GM23338 (cell line): ENCODE data around the gene SNAP91. TPM values are rescaled to one million over a fixed set of nuclear protein-coding genes. Genes with fewer than 3 reads are reported as not detected.
A peak's percentile ranks its signal among the peaks of the same experiment; 100 is the strongest.

Experiments used
- ATAC-seq: fragments of 200-7000 bp; cut with Tn5 transposase; 3 replicates; pipeline ENCODE4 v1.9.1; 2020
- DNase-seq: peaks from one replicate; pipeline ENCODE4 v3.0.0-alpha.2; 2015; ENCODE audit warnings: low spot score
- H2AFZ ChIP-seq: fragments of 200-600 bp; sonication (generic); 2 replicates; pipeline ENCODE4 v1.8.0; 2016; ENCODE audit warnings: antibody characterized with exemption, mild to moderate bottlenecking, moderate library complexity
- H3F3A ChIP-seq: fragments of 200-600 bp; sonication (generic); replicated peaks from 2 replicates; pipeline ENCODE4 v1.8.0; 2017; ENCODE audit warnings: antibody characterized with exemption, mixed run types, low read depth
- H3K27ac ChIP-seq: fragments of 200-600 bp; sonication (generic); 2 replicates; pipeline ENCODE4 v1.6.1; 2016; ENCODE audit warnings: low read depth
- H3K27me3 ChIP-seq: fragments of 200-600 bp; sonication (generic); 2 replicates; pipeline ENCODE4 v1.8.0; 2016; ENCODE audit warnings: mild to moderate bottlenecking, mixed run types, moderate library complexity; ENCODE audit not compliant: insufficient read depth
- H3K36me3 ChIP-seq: fragments of 200-600 bp; sonication (generic); 2 replicates; pipeline ENCODE4 v1.8.0; 2016; ENCODE audit warnings: mild to moderate bottlenecking; ENCODE audit not compliant: insufficient read depth
- H3K4me1 ChIP-seq: fragments of 200-600 bp; sonication (generic); 2 replicates; pipeline ENCODE4 v1.8.0; 2016; ENCODE audit warnings: mild to moderate bottlenecking, moderate library complexity; ENCODE audit not compliant: insufficient read depth
- H3K4me2 ChIP-seq: fragments of 200-600 bp; sonication (generic); 2 replicates; pipeline ENCODE4 v1.7.1; 2017; ENCODE audit warnings: mixed run types
- H3K4me3 ChIP-seq: fragments of 200-600 bp; sonication (generic); 2 replicates; pipeline ENCODE4 v1.6.1; 2016; ENCODE audit warnings: mixed run types
- H3K79me2 ChIP-seq: fragments of 200-600 bp; sonication (generic); replicated peaks from 2 replicates; pipeline ENCODE4 v1.8.0; 2017; ENCODE audit warnings: mild to moderate bottlenecking; ENCODE audit not compliant: insufficient read depth
- H3K9me2 ChIP-seq: fragments of 200-600 bp; sonication (generic); 2 replicates; pipeline ENCODE4 v1.8.0; 2017; ENCODE audit not compliant: insufficient read depth
- H4K20me1 ChIP-seq: fragments of 200-600 bp; sonication (generic); replicated peaks from 2 replicates; pipeline ENCODE4 v1.8.0; 2017; ENCODE audit warnings: mild to moderate bottlenecking; ENCODE audit not compliant: insufficient read depth
- H3K27ac Mint-ChIP-seq: 2 replicates; pipeline ENCODE4 v1.8.0; 2020; ENCODE audit warnings: inconsistent platforms, mild to moderate bottlenecking, moderate library complexity, mixed read lengths
- H3K27me3 Mint-ChIP-seq: 3 replicates; pipeline ENCODE4 v1.8.0; 2022; ENCODE audit warnings: low read depth, mild to moderate bottlenecking, moderate library complexity, mixed read lengths, inconsistent platforms; ENCODE audit not compliant: insufficient read depth, poor library complexity
- H3K36me3 Mint-ChIP-seq: 3 replicates; pipeline ENCODE4 v1.8.0; 2021; ENCODE audit warnings: low read depth, mild to moderate bottlenecking, inconsistent platforms, moderate library complexity, mixed read lengths
- H3K4me1 Mint-ChIP-seq: 3 replicates; pipeline ENCODE4 v1.8.0; 2020; ENCODE audit warnings: mild to moderate bottlenecking, inconsistent platforms, mixed read lengths
- H3K4me3 Mint-ChIP-seq: 3 replicates; pipeline ENCODE4 v1.8.0; 2021; ENCODE audit warnings: moderate library complexity, mild to moderate bottlenecking, inconsistent platforms, mixed read lengths
- H3K9me3 Mint-ChIP-seq: 3 replicates; pipeline ENCODE4 v1.8.0; 2020; ENCODE audit warnings: moderate library complexity, mild to moderate bottlenecking, inconsistent platforms, mixed read lengths
- ETS1 ChIP-seq: IDR thresholded peaks from 2 replicates; pipeline ENCODE4 v1.6.1; 2016; ENCODE audit warnings: antibody characterized with exemption
- EZH2 ChIP-seq: fragments of 200-600 bp; sonication (generic); IDR thresholded peaks from one replicate; pipeline ENCODE4 v1.8.0; 2017; ENCODE audit warnings: antibody characterized with exemption, mild to moderate bottlenecking, low read depth; ENCODE audit not compliant: unreplicated experiment
- STAT1 ChIP-seq: IDR thresholded peaks from one replicate; pipeline ENCODE4 v1.6.1; 2016; ENCODE audit warnings: antibody characterized with exemption; ENCODE audit not compliant: unreplicated experiment
- ZNF114 ChIP-seq: fragments of 250-450 bp; sonication (Bioruptor Pico); IDR thresholded peaks from 2 replicates; pipeline ENCODE4 v1.5.0; 2020; ENCODE audit warnings: mild to moderate bottlenecking, moderate library complexity
- ZNF462 ChIP-seq: fragments of 250-450 bp; sonication (Bioruptor Pico); IDR thresholded peaks from 2 replicates; pipeline ENCODE4 v1.5.0; 2020; ENCODE audit warnings: mild to moderate bottlenecking, moderate library complexity
- polyA plus RNA-seq: library from polyadenylated mRNA; unstranded; fragments of >200 nt; fragmentation: Nextera tagmentation; extraction: Ambion mirVana; gene quantifications from 2 replicates; pipeline ENCODE4 v1.2.1, GENCODE V29; 2016
- total RNA-seq: library from RNA; depleted of rRNA; stranded (reverse); fragments of >200 nt; shearing (Covaris generic); gene quantifications from 2 replicates; pipeline ENCODE4 v1.2.3, GENCODE V29; 2014
- TF ChIP-seq, protein P1 (sequence below), 2 experiments: fragments of 200-600 bp in 1 of 2; sonication (generic) in 1 of 2; conservative IDR thresholded peaks; 2 replicates each; pipeline versions ENCODE4 v1.5.1 to v1.6.1; 2016 to 2017; ENCODE audit warnings: antibody characterized with exemption in 2 of 2, low read depth in 2 of 2, mild to moderate bottlenecking in 2 of 2, moderate library complexity in 1 of 2
- TF ChIP-seq, protein P2 (sequence below): IDR thresholded peaks from one replicate; pipeline ENCODE4 v1.6.1; 2018; ENCODE audit warnings: antibody characterized with exemption; ENCODE audit not compliant: unreplicated experiment

SNAP91 gene
- total and polyA plus RNA-seq, 2 experiments from 2014 or later: 0.83 to 1.2 TPM

GRCh38 chr6:83741089-83741488 lies 32.2 kb upstream of the SNAP91 start:
- Histone ChIP-seq H3K4me3 (no peak overlapping the region), H3F3A (no peaks in the 10 kb centered on the region), H3K4me1 (no peaks in the 10 kb centered on the region), H3K4me2 (no peak overlapping the region), H3K79me2 (no peaks in the 10 kb centered on the region), H3K9me2 (no peaks in the 10 kb centered on the region), H2AFZ (no peak overlapping the region), H3K27ac (no peak overlapping the region), H3K36me3 (no peaks in the 10 kb centered on the region), H3K27me3 (no peaks in the 10 kb centered on the region), H4K20me1 (no peaks in the 10 kb centered on the region)
- Mint-ChIP-seq H3K27ac (no peak overlapping the region), H3K4me1 (no peaks in the 10 kb centered on the region), H3K9me3 (no peaks in the 10 kb centered on the region), H3K27me3 (peaks cover 2% of the 10 kb centered on the region), H3K36me3 (no peaks in the 10 kb centered on the region), H3K4me3 (no peak overlapping the region)
- ATAC-seq (no peak), DNase-seq (no peak)
- TF ChIP-seq, protein P1, sequence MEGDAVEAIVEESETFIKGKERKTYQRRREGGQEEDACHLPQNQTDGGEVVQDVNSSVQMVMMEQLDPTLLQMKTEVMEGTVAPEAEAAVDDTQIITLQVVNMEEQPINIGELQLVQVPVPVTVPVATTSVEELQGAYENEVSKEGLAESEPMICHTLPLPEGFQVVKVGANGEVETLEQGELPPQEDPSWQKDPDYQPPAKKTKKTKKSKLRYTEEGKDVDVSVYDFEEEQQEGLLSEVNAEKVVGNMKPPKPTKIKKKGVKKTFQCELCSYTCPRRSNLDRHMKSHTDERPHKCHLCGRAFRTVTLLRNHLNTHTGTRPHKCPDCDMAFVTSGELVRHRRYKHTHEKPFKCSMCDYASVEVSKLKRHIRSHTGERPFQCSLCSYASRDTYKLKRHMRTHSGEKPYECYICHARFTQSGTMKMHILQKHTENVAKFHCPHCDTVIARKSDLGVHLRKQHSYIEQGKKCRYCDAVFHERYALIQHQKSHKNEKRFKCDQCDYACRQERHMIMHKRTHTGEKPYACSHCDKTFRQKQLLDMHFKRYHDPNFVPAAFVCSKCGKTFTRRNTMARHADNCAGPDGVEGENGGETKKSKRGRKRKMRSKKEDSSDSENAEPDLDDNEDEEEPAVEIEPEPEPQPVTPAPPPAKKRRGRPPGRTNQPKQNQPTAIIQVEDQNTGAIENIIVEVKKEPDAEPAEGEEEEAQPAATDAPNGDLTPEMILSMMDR (conservative IDR thresholded peaks at IDR 0.05; ENCODE audit: low read depth in 2 of 2): no peak
- TF ChIP-seq ETS1 (no peak), EZH2 (no peak), STAT1 (no peak), ZNF114 (no peak), ZNF462 (no peak)
- TF ChIP-seq, protein P2, sequence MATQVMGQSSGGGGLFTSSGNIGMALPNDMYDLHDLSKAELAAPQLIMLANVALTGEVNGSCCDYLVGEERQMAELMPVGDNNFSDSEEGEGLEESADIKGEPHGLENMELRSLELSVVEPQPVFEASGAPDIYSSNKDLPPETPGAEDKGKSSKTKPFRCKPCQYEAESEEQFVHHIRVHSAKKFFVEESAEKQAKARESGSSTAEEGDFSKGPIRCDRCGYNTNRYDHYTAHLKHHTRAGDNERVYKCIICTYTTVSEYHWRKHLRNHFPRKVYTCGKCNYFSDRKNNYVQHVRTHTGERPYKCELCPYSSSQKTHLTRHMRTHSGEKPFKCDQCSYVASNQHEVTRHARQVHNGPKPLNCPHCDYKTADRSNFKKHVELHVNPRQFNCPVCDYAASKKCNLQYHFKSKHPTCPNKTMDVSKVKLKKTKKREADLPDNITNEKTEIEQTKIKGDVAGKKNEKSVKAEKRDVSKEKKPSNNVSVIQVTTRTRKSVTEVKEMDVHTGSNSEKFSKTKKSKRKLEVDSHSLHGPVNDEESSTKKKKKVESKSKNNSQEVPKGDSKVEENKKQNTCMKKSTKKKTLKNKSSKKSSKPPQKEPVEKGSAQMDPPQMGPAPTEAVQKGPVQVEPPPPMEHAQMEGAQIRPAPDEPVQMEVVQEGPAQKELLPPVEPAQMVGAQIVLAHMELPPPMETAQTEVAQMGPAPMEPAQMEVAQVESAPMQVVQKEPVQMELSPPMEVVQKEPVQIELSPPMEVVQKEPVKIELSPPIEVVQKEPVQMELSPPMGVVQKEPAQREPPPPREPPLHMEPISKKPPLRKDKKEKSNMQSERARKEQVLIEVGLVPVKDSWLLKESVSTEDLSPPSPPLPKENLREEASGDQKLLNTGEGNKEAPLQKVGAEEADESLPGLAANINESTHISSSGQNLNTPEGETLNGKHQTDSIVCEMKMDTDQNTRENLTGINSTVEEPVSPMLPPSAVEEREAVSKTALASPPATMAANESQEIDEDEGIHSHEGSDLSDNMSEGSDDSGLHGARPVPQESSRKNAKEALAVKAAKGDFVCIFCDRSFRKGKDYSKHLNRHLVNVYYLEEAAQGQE: peak; percentile 28
